Left ventricle myocardium superior (tissue), 1 donor: ENCODE results near the gene ADAM19. TPM values are rescaled to one million over a fixed set of nuclear protein-coding genes. Genes with fewer than 3 reads are reported as not detected.

Source experiments
- ATAC-seq: fragments of 200-7000 bp; cut with Tn5 transposase; one replicate; pipeline ENCODE4 v1.9.1; 2020; ENCODE audit warnings: mild to moderate bottlenecking, moderate library complexity
- DNase-seq: peaks from one replicate; pipeline ENCODE4 v3.0.0-alpha.2; 2020
- intact Hi-C: fragments of 100-400 bp; cut with micrococcal nuclease; formaldehyde crosslinking; loops from one replicate; pipeline ENCODE4 v1.11.0; 2022
- total RNA-seq: library from RNA; stranded (reverse); fragmentation: NEBNext Ultra II Directional; extraction: Animal tissue kit (Norgen Biotek cat#: 25700); gene quantifications from one replicate; pipeline ENCODE4 v1.2.1, GENCODE V29; 2021
- donor health status: DM: no; HTN: yes; CAD: no; lungs with severe emphysema.

The ADAM19 gene
- total RNA-seq, 1 donor from 2014 or later = 9.3 TPM

GRCh38 chr5:157528036-157528632, 47.4 kb downstream of the ADAM19 start:
- intact Hi-C loops = no loop called here
- DNase-seq (no peak), ATAC-seq (peak; percentile 74)

DNA sequence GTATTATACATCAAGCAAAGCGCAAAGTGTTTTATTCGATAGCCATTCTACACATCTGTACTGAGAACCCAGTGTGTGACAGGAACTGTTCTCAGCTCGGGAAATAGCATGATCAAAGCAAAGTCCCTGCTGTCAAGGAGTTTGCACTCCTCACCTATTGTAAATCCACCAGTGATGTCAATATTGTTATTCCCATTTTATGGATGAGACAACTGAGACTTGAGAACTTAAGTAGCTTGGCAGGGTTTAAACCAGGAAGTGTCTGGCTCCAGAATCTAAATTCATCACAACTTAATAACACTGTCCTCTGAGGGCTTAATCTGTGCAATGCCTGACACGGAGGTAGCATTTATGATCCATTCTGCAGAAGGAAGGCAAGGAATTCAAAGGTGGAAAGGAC, 50.7 kb downstream of the ADAM19 start:
- intact Hi-C loops = no loop called here

GRCh38 chr5:157523976-157524375, 51.6 kb downstream of the ADAM19 start:
- intact Hi-C loops = no loop called here
- DNase-seq (no peak), ATAC-seq (no peak)

More for the DNA sequence above, 50.7 kb downstream of the ADAM19 start:
- DNase-seq (no peak), ATAC-seq (no peak)

GRCh38 chr5:157521704-157522029, 53.9 kb downstream of the ADAM19 start:
- ATAC-seq (no peak), DNase-seq (no peak)
- intact Hi-C loops = no loop called here

- intact Hi-C loops = no loop called here
- DNase-seq (peak; percentile 54), ATAC-seq (peak; percentile 58)
Observed at GRCh38 chr5:157520911-157521703, 54.5 kb downstream of the ADAM19 start.

DNA sequence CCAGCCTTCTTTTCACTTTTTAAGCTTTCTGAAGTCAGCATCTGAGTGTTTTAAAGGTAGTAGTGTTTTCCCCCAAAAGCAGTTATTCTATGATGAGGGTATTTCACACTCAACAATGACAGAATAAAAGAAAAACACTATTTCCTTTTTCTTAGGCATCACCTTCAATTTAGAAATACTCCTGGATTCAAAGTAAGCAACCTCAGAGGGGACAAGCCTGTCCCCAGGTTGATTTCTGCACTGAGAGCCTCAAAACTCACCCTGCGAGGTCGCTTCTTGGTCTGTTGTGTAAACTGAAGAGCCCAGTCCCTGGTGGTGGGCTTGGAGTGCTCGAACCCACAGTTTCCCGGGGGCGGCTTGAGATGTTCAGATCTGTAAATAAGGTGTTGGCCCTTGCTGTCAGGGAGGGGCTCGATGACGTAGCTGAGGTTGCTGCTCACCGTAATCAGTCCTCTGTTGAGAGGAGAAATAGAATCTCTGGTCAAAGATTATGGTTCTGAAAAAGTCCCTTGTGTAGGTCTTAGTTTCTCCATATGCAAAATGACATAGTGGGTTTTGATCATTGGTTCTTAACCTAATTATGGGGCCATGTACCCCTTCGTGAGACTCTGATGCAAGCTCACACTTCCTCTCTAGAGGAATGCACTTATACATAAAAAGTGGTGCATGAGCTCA, 55.9 kb downstream of the ADAM19 start:
- intact Hi-C loops = loop anchor here (10.0 kb wide), 1 partner anchor 45 kb away; no protein-coding TSS in a partner anchor
- no peak for ATAC-seq
- DNase-seq = no peak

DNA sequence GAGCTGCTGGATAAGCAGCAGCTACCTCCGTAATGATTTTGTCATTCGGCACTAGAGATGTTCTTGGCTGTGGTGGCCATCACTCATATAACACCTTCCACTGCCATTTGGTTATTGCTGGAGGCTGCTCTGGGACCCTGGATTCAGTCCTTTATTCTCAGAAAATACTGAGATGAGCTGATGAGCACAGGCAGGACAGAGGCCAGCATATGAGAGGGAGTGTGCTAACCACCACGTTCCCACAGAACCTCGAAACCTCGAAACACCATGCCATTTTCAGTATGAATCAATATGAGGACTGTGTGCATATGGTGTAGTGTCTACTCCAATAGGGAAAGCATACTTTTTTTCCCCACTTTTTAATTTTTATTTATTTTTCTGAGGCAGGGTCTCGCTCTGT, 56.6 kb downstream of the ADAM19 start:
- ATAC-seq = no peak
- no peak for DNase-seq
- intact Hi-C loops = loop anchor here (10.0 kb wide), 1 partner anchor 46 kb away; no protein-coding TSS in a partner anchor

GRCh38 chr5:157516626-157517325, 58.8 kb downstream of the ADAM19 start:
- intact Hi-C loops = loop anchor here (10.0 kb wide), 1 partner anchor 48 kb away; no protein-coding TSS in a partner anchor
- DNase-seq (peak; percentile 64), ATAC-seq (peak; percentile 84)

DNA sequence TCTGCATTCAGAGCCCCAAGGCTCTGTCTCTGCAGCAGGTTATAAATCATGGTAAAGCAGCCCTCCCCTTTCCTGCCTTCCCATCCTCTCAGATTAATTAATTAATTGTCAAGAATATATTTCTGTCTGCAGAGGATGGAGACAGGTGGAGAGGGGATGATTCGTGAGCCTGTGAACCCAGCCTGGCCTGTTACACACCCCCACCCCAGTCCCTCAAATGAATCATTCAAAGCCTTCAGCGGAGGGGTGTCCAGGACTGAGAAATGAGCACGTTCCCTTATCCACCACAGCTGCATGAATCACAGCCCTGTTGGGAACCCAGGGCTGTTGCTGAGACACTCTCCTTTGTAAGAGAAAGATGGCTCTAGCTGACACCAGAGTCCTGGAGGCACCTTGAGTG, 59.6 kb downstream of the ADAM19 start:
- no peak for DNase-seq
- peak; percentile 2 for ATAC-seq
- intact Hi-C loops = loop anchor here (10.0 kb wide), 1 partner anchor 49 kb away; no protein-coding TSS in a partner anchor

GRCh38 chr5:157514974-157515373, 60.6 kb downstream of the ADAM19 start:
- intact Hi-C loops = loop anchor here (10.0 kb wide), 1 partner anchor 50 kb away; no protein-coding TSS in a partner anchor
- no peak for DNase-seq
- no peak for ATAC-seq

GRCh38 chr5:157513182-157513581, 62.4 kb downstream of the ADAM19 start:
- ATAC-seq (no peak), DNase-seq (no peak)
- intact Hi-C loops = loop anchor here (10.0 kb wide), 1 partner anchor 52 kb away; no protein-coding TSS in a partner anchor

DNA sequence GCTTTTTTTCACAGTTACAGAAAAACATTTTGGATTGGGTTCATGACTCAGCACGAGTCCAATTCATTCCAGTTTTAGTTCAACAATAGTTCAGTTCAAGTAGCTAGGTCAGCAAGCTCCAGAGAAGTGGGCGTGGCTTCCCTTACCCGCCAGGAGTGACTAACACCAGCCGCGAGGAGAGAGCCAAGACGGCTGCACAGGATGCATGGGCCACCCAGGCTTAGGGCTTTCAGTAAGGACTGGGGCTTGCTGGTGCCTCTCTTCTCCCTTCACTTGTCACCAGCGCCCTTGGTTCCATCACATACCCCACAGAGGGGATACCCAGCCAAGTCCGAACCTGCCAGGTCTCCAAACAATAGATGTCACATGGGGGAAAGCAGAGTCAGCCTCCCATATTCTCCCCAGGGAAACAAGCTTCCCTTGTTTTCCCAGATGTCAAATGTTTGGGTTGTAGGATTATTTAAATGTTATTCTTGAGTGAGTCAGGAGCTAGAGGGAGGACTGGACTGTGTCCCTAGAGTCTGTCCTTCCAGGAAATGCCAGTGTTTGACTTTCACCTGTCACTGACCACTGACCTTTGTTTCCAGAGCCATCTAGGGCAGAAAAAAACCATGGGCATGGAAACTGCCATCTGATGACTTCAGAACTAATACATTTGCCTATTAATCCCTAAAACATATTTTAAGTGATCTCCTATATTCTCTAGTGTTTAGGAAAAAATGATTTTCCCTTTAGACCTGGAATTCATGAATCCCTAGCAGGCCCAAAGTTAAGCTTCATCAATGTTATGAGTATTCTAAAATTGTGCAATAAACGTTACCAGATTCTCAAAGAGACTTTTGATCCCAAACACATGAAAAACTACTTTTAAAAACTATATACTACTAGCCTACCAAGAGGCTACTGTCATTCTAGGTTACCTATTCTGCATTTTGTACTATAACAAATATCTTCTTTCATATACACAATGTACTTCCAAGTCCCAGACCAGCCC, 63.6 kb downstream of the ADAM19 start:
- ATAC-seq = peak; percentile 94
- peak; percentile 92 for DNase-seq
- intact Hi-C loops = loop anchor here (10.0 kb wide), 1 partner anchor 53 kb away; no protein-coding TSS in a partner anchor

DNA sequence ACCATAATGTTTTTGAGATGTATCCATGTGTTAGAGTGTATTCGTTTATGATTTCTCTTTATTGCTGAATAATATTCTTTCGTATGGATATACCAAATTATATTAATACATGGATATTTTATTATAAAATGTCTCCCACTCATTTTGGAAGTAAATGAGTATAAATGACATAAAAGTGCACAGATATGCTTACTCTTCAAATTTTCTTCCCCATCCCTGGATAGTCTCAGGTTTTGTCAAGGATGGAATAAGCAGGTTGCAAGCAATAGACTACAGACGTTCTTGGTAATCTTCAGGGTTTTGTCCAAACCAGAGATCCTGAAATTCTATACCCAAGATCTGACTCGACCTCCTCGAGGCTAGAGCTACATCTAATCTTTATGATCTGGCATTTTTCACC, 64.9 kb downstream of the ADAM19 start:
- ATAC-seq (no peak), DNase-seq (no peak)
- intact Hi-C loops = loop anchor here (10.0 kb wide), 1 partner anchor 54 kb away; no protein-coding TSS in a partner anchor

- DNase-seq = no peak
- ATAC-seq = no peak
- intact Hi-C loops = no loop called here
Observed at GRCh38 chr5:157509587-157509986, 66.0 kb downstream of the ADAM19 start.

GRCh38 chr5:157509093-157509492, 66.5 kb downstream of the ADAM19 start:
- ATAC-seq (no peak), DNase-seq (no peak)
- intact Hi-C loops = no loop called here

GRCh38 chr5:157506981-157507780, 68.4 kb downstream of the ADAM19 start:
- intact Hi-C loops = no loop called here
- ATAC-seq (peak; percentile 24), DNase-seq (peak; percentile 50)

- ATAC-seq (no peak), DNase-seq (no peak)
- intact Hi-C loops = no loop called here
Observed at GRCh38 chr5:157506066-157506590, 69.4 kb downstream of the ADAM19 start.
